Keratinocyte (primary cell): ENCODE data around the gene MIF. TPM values are rescaled to one million over a fixed set of nuclear protein-coding genes. Genes with fewer than 3 reads are reported as not detected.

Experiments
- DNase-seq: peaks from one replicate; pipeline ENCODE4 v3.0.0-alpha.2; 2011; ENCODE audit warnings: low read depth, missing footprints, low spot score
- FAIRE-seq: peaks from 2 replicates; lab custom pipeline; 2011; peaks lifted over from hg19 to GRCh38; lab: Jason Lieb, UNC
- H2AFZ ChIP-seq: 2 replicates; pipeline ENCODE4 v1.6.0; 2012; ENCODE audit warnings: low read length, control low read depth, inconsistent platforms; ENCODE audit not compliant: control insufficient read depth
- H3K27ac ChIP-seq: 2 replicates; pipeline ENCODE4 v1.5.1; 2011; ENCODE audit warnings: low read length; ENCODE audit not compliant: control insufficient read depth, insufficient read depth
- H3K27me3 ChIP-seq: 3 replicates; pipeline ENCODE4 v1.6.0; 2011; ENCODE audit warnings: low read length; ENCODE audit not compliant: control insufficient read depth, insufficient read depth; ENCODE audit errors: extremely low read depth
- H3K36me3 ChIP-seq, 2 experiments: 2 replicates in 1 of 2; 3 replicates in 1 of 2; pipeline ENCODE4 v1.5.1; 2011; ENCODE audit warnings: low read length in 2 of 2, mild to moderate bottlenecking in 1 of 2; ENCODE audit not compliant: control insufficient read depth in 2 of 2, insufficient read depth in 2 of 2; ENCODE audit errors: extremely low read depth in 1 of 2
- H3K4me1 ChIP-seq: 3 replicates; pipeline ENCODE4 v1.5.1; 2011; ENCODE audit warnings: low read length; ENCODE audit not compliant: control insufficient read depth, insufficient read depth; ENCODE audit errors: extremely low read depth
- H3K4me2 ChIP-seq: 3 replicates; pipeline ENCODE4 v1.6.0; 2011; ENCODE audit warnings: low read depth, low read length; ENCODE audit not compliant: control insufficient read depth, insufficient read depth; ENCODE audit errors: extremely low read depth
- H3K4me3 ChIP-seq, 3 experiments: fragments of 200-600 bp in 1 of 3; sonication (generic) in 1 of 3; 2 replicates in 2 of 3; 3 replicates in 1 of 3; pipeline ENCODE4 v1.5.1; 2011 to 2016; ENCODE audit warnings: low read length in 3 of 3, mild to moderate bottlenecking in 3 of 3, control low read depth in 2 of 3, inconsistent platforms in 1 of 3, low read depth in 1 of 3, mixed read lengths in 1 of 3, mixed run types in 1 of 3, moderate library complexity in 1 of 3; ENCODE audit not compliant: control insufficient read depth in 2 of 3, insufficient read depth in 2 of 3; ENCODE audit errors: extremely low read depth in 1 of 3
- H3K79me2 ChIP-seq: 2 replicates; pipeline ENCODE4 v1.6.0; 2012; ENCODE audit warnings: low read length; ENCODE audit not compliant: control insufficient read depth, insufficient read depth
- H3K9ac ChIP-seq: 3 replicates; pipeline ENCODE4 v1.6.0; 2011; ENCODE audit warnings: low read length; ENCODE audit not compliant: control insufficient read depth, insufficient read depth; ENCODE audit errors: extremely low read depth
- H3K9me1 ChIP-seq: 3 replicates; pipeline ENCODE4 v1.6.0; 2011; ENCODE audit warnings: low read length; ENCODE audit not compliant: control insufficient read depth, insufficient read depth; ENCODE audit errors: extremely low read depth
- H3K9me3 ChIP-seq: 2 replicates; pipeline ENCODE4 v1.5.1; 2012; ENCODE audit warnings: low read depth, low read length; ENCODE audit not compliant: control insufficient read depth
- H4K20me1 ChIP-seq: 3 replicates; pipeline ENCODE4 v1.6.0; 2011; ENCODE audit warnings: low read length; ENCODE audit not compliant: control insufficient read depth, insufficient read depth; ENCODE audit errors: extremely low read depth
- CTCF ChIP-seq, 3 experiments: IDR thresholded peaks in 1 of 3; conservative IDR thresholded peaks in 1 of 3; optimal IDR thresholded peaks in 1 of 3; 2 replicates in 2 of 3; 3 replicates in 1 of 3; pipeline versions ENCODE3 to v1.5.1; 2011; ENCODE audit warnings: low read length in 3 of 3, mild to moderate bottlenecking in 3 of 3, moderate library complexity in 2 of 3, control low read depth in 1 of 3, inconsistent platforms in 1 of 3; ENCODE audit not compliant: insufficient read depth in 2 of 3; ENCODE audit errors: extremely low read depth in 1 of 3
- EZH2 ChIP-seq: IDR thresholded peaks from one replicate; pipeline ENCODE4 v1.6.1; 2012; ENCODE audit warnings: inconsistent platforms, mild to moderate bottlenecking, low read length, moderate library complexity
- dilution Hi-C: fragments of 300-500 bp; cut with MboI; formaldehyde crosslinking; loops from one replicate; pipeline ENCODE4 v1.7.0; 2020; ENCODE audit warnings: low sequenced_read_pairs; ENCODE audit not compliant: extremely low pct_ligation_motif_present
- polyA minus RNA-seq, 3 experiments: library from RNA; depleted of rRNA, polyadenylated mRNA; stranded (reverse); fragments of >200 nt; gene quantifications; 1 replicate in 1 of 3; 2 replicates in 1 of 3; 3 replicates in 1 of 3; pipeline ENCODE4 v1.2.3, GENCODE V29; 2011
- polyA plus RNA-seq, 5 experiments: library from polyadenylated mRNA; depleted of rRNA in 3 of 5; stranded (reverse) in 3 of 5; stranded (forward) in 1 of 5; unstranded in 1 of 5; fragments of >200 nt; gene quantifications; 1 replicate in 1 of 5; 2 replicates in 3 of 5; 3 replicates in 1 of 5; pipeline versions ENCODE4 v1.2.1 to v1.2.3, GENCODE V29; 2011 to 2012; ENCODE audit warnings: missing spikeins in 2 of 5, low read depth in 1 of 5, low replicate concordance in 1 of 5

The MIF gene
- polyA plus RNA-seq = 162 to 812 TPM (median 340 TPM) in 3 replicates
- 307 TPM for polyA plus RNA-seq (2011; ENCODE audit: low read depth)
- 95.3 and 364 TPM in 2 replicates for polyA plus RNA-seq (2011; cell fraction: cytosol; rRNA removed)
- polyA plus RNA-seq (2011; cell fraction: nucleus; rRNA removed) = 54.6 and 90.5 TPM in 2 replicates
- 361 and 1,012 TPM in 2 replicates for polyA plus RNA-seq (2012; ENCODE audit: low replicate concordance)
- polyA minus RNA-seq = 27.8 to 86.4 TPM (median 77.5 TPM) in 3 replicates
- polyA minus RNA-seq (2011; cell fraction: cytosol; rRNA and poly(A)+ RNA removed) = 1,141 TPM
- polyA minus RNA-seq (2011; cell fraction: nucleus; rRNA and poly(A)+ RNA removed) = 35.8 and 50.4 TPM in 2 replicates

- Histone ChIP-seq H3K9me1 (no peaks in the 10 kb centered on the region), H2AFZ (peak within 1 kb of the TSS; percentile 88), H3K4me1 (peaks cover 15% of the 10 kb centered on the region), H3K36me3 (peaks cover 19 to 23% of the 10 kb centered on the region in 2 experiments), H3K4me2 (peak within 1 kb of the TSS; percentile 83), H3K9me3 (no peaks in the 10 kb centered on the region), H3K27ac (peak within 1 kb of the TSS; percentile 81), H3K79me2 (peaks cover 19% of the 10 kb centered on the region), H3K9ac (peak within 1 kb of the TSS; percentile 88), H3K4me3 (peak within 1 kb of the TSS; percentile 72 to 84 (median 82)), H4K20me1 (peaks cover 6% of the 10 kb centered on the region), H3K27me3 (no peaks in the 10 kb centered on the region)
- DNase-seq (peak; percentile 72), FAIRE-seq (no peak)
- TF ChIP-seq EZH2 (no peak), CTCF (optimal IDR thresholded peaks at IDR 0.05 in 1 of 3, IDR thresholded peaks at IDR 0.05 in 1 of 3, conservative IDR thresholded peaks at IDR 0.05 in 1 of 3; ENCODE audit: extremely low read depth in 1 of 3, insufficient read depth in 2 of 3, low read length in 3 of 3) (peak; percentile 77 to 93 (median 81))
- dilution Hi-C loops = no loop called here
Measured at GRCh38 chr22:23893945-23894709, at the start of gene MIF. Gene MIF, plus strand, starts transcription at chr22:23894383. Its CDS starts 92 bp downstream, at chr22:23894475.

- TF ChIP-seq CTCF (optimal IDR thresholded peaks at IDR 0.05 in 1 of 3, IDR thresholded peaks at IDR 0.05 in 1 of 3, conservative IDR thresholded peaks at IDR 0.05 in 1 of 3; ENCODE audit: extremely low read depth in 1 of 3, insufficient read depth in 2 of 3, low read length in 3 of 3) = no peak
- no peak for TF ChIP-seq EZH2
- H3K4me2 ChIP-seq = no peak overlapping the region
- no peak for DNase-seq
- FAIRE-seq = no peak
- H3K9me3 ChIP-seq = no peaks in the 10 kb centered on the region
- no peak overlapping the region for H3K9ac ChIP-seq
- dilution Hi-C loops = no loop called here
- H3K27ac ChIP-seq = no peak overlapping the region
- no peaks in the 10 kb centered on the region for H3K9me1 ChIP-seq
- no peaks in the 10 kb centered on the region for H4K20me1 ChIP-seq
- H3K79me2 ChIP-seq = no peaks in the 10 kb centered on the region
- H3K4me3 ChIP-seq = no peak overlapping the region
- H2AFZ ChIP-seq = no peak overlapping the region
- peaks cover 4% of the 10 kb centered on the region for H3K27me3 ChIP-seq
- H3K4me1 ChIP-seq = peaks cover 18% of the 10 kb centered on the region
- no peaks in the 10 kb centered on the region for H3K36me3 ChIP-seq
Measured at GRCh38 chr22:23844739-23845202, 49.4 kb upstream of the MIF start.
